ENCODE results near the gene SKOR1. TPM values are rescaled to one million over a fixed set of nuclear protein-coding genes. Genes with fewer than 3 reads are reported as not detected.

SKOR1 gene
- total and polyA plus RNA-seq, 2 of the 4 experiments (the other 2 are of a cell fraction) = 0.03 TPM; not detected in 1

GRCh38 chr15:67859331-67859946 is 34.1 kb downstream of the SKOR1 start:
- no peaks in the 10 kb centered on the region for H3K79me1 ChIP-seq (ENCODE audit: low read depth in 1 of 2, low read length in 2 of 2)
- DNase-seq (no peak), ATAC-seq (ENCODE audit: low read depth) (no peak)
- H3K18ac ChIP-seq (ENCODE audit: low read depth, low read length) = no peak overlapping the region
- BruUV-seq (replicated peaks) = no TSS peak
- H3K27me3 ChIP-seq (ENCODE audit: control insufficient read depth, insufficient read depth, low read length) = no peaks in the 10 kb centered on the region; the same call in 1 of the 2 replicates
- no peak overlapping the region for H3K9ac ChIP-seq (ENCODE audit: low read depth, low read length)
- no peak overlapping the region for H2BK120ac ChIP-seq (ENCODE audit: low read depth, low read length)
- H4K8ac ChIP-seq (ENCODE audit: low read depth in 2 of 2, low read length in 2 of 2) = no peak overlapping the region
- H4K20me1 ChIP-seq (ENCODE audit: insufficient read depth, low read length) = no peaks in the 10 kb centered on the region
- H2AFZ ChIP-seq (replicated peaks; ENCODE audit: low read length, poor library complexity) = no peak overlapping the region
- no peaks in the 10 kb centered on the region; the same call in 1 of the 2 replicates for H3K9me1 ChIP-seq (ENCODE audit: insufficient read depth, low read length)
- intact Hi-C loops (cut with micrococcal nuclease) (no loop called here), in situ Hi-C loops (cut with MboI; ENCODE audit: low sequenced_read_pairs) (no loop called here), dilution Hi-C loops (cut with HindIII; ENCODE audit: low sequenced_read_pairs, unreplicated experiment) (no loop called here)
- no peak overlapping the region for H3K14ac ChIP-seq (replicated peaks; ENCODE audit: low read depth, low read length)
- no peak overlapping the region for H4K91ac ChIP-seq (ENCODE audit: insufficient read depth, low read depth, low read length)
- H3K27ac ChIP-seq (ENCODE audit: insufficient read depth, low read length) = no peak overlapping the region
- no peak overlapping the region for H2BK5ac ChIP-seq (ENCODE audit: low read depth, low read length, poor library complexity, severe bottlenecking)
- no peaks in the 10 kb centered on the region for H3K36me3 ChIP-seq (ENCODE audit: control insufficient read depth, insufficient read depth, low read length)
- no peak overlapping the region for H2AK9ac ChIP-seq (replicated peaks; ENCODE audit: low read depth, low read length, poor library complexity)
- 100% methylated on average over 1 of the region's 5 CpGs; no CpG with 5 or more reads in 1 of the 2 experiments for WGBS, 2 experiments (ENCODE audit: extremely low coverage in 2 of 2, insufficient read length in 1 of 2)
- H3K4me2 ChIP-seq (ENCODE audit: low read depth, low read length) = no peak overlapping the region
- peaks cover 2% of the 10 kb centered on the region; the same call in 1 of the 2 replicates for H3K4me1 ChIP-seq (ENCODE audit: control insufficient read depth, insufficient read depth, low read length)
- no peak overlapping the region for H3K23ac ChIP-seq (ENCODE audit: low read depth, low read length)
- TF ChIP-seq MAZ (IDR thresholded peaks at IDR 0.05; ENCODE audit: borderline replicate concordance, low read depth, low read length) (no peak), BHLHE40 (IDR thresholded peaks at IDR 0.05; ENCODE audit: low read depth, low read length) (no peak), RCOR1 (IDR thresholded peaks at IDR 0.05; ENCODE audit: insufficient replicate concordance, low read length) (no peak), POLR2A (IDR thresholded peaks at IDR 0.05; ENCODE audit: low read depth, low read length) (no peak)
- POLR2A ChIA-PET (ENCODE audit: unreplicated experiment) = no interaction called here
- no peak overlapping the region for H2BK20ac ChIP-seq (ENCODE audit: low read depth, low read length)
- H2AK5ac ChIP-seq (ENCODE audit: low read depth, low read length) = no peak overlapping the region
- H2BK15ac ChIP-seq (ENCODE audit: low read depth, low read length) = no peak overlapping the region
- no peak overlapping the region for H3K4ac ChIP-seq (ENCODE audit: low read depth, low read length)
- no peak overlapping the region for H3K4me3 ChIP-seq (ENCODE audit: insufficient read depth, low read depth, low read length)
- CTCF ChIA-PET = no interaction called here
- H3K56ac ChIP-seq (ENCODE audit: extremely low read depth, insufficient read depth, low read length) = no peak overlapping the region; the same call in 1 of the 2 replicates
- no peaks in the 10 kb centered on the region for H3K9me3 ChIP-seq (ENCODE audit: control insufficient read depth, insufficient read depth, low read length)
- H4K5ac ChIP-seq (ENCODE audit: low read depth, low read length) = no peak overlapping the region
